Ovary (tissue), 9 donors: Measurements from ENCODE around the gene SHROOM4. TPM values are rescaled to one million over a fixed set of nuclear protein-coding genes. Genes with fewer than 3 reads are reported as not detected.

Experiments
- DNase-seq, 5 donors: peaks; one replicate each; pipeline ENCODE4 v3.0.0-alpha.2; 2019 to 2020
- H3K27ac ChIP-seq, 2 donors: fragments of 200-600 bp; one replicate each; pipeline versions ENCODE4 v1.5.1 to v1.8.0; 2019 to 2022
- H3K27me3 ChIP-seq: fragments of 200-600 bp; one replicate; pipeline ENCODE4 v1.8.0; 2022
- H3K36me3 ChIP-seq: fragments of 200-600 bp; sonication (generic); one replicate; pipeline ENCODE4 v1.5.1; 2019
- H3K4me1 ChIP-seq: one replicate; pipeline ENCODE4 v1.8.1; 2013; ENCODE audit warnings: mild to moderate bottlenecking, moderate library complexity; ENCODE audit not compliant: insufficient read depth
- H3K4me3 ChIP-seq: fragments of 200-600 bp; sonication (generic); one replicate; pipeline ENCODE4 v1.5.1; 2017
- H3K9me3 ChIP-seq, 2 donors: fragments of 200-600 bp in 1 of 2; sonication (generic) in 1 of 2; one replicate each; pipeline versions ENCODE4 v1.5.1 to v1.8.1; 2013 to 2019; ENCODE audit warnings: mild to moderate bottlenecking in 1 of 2, moderate library complexity in 1 of 2
- CTCF ChIP-seq, 3 donors: fragments of 450-650 bp in 2 of 3; fragments of 200-600 bp in 1 of 3; IDR thresholded peaks; one replicate each; pipeline versions ENCODE4 v1.5.1 to v1.8.0; 2016 to 2022; ENCODE audit warnings: antibody characterized with exemption in 3 of 3, mild to moderate bottlenecking in 1 of 3
- EP300 ChIP-seq: sonication (generic); formaldehyde crosslinking; IDR thresholded peaks from one replicate; pipeline ENCODE4 v1.6.1; 2017; ENCODE audit warnings: antibody characterized with exemption
- POLR2A ChIP-seq: fragments of 450-650 bp; IDR thresholded peaks from one replicate; pipeline ENCODE4 v1.6.1; 2017; ENCODE audit warnings: antibody characterized with exemption, mild to moderate bottlenecking, moderate library complexity
- WGBS, 3 donors: extraction: QIAGEN DNeasy Blood & Tissue Kit in 1 of 3; methylation state at CpG; one replicate each; pipeline versions ENCODE4 v1.1.5 to v1.1.7; 2013 to 2017; 5-methylcytosine and 5-hydroxymethylcytosine counted together
- intact Hi-C, 4 donors: fragments of 100-400 bp; cut with DNase I; formaldehyde crosslinking; loops; one replicate each; pipeline versions ENCODE4 v1.11.0 to v1.15.1; 2022 to 2023
- polyA plus RNA-seq, 2 donors: library from polyadenylated mRNA; stranded (reverse); fragments of 200-250 nt in 1 of 2; fragments of 350-450 nt in 1 of 2; fragmentation: Illumina TruSeq in 1 of 2; extraction: RNeasy Lipid Tissue Mini Kit (QIAGEN cat#74804) in 1 of 2; gene quantifications; one replicate each; pipeline ENCODE4 v1.2.3, GENCODE V29; 2013 to 2014
- total RNA-seq, 7 donors: library from RNA; depleted of rRNA in 2 of 7; stranded (reverse); fragments of >200 nt in 2 of 7; fragmentation: NEBNext Ultra II Directional in 3 of 7; extraction: Animal tissue kit (Norgen Biotek cat#: 25700) in 3 of 7; gene quantifications; one replicate each; pipeline versions ENCODE4 v1.1.0 to v1.2.4, GENCODE V29; 2016 to 2023
- donor health status: DM: no; HTN: no; CAD: no; lungs with moderate emphysema.
- donor health status: DM: no; HTN: no; CAD: no.
- donor health status: Bipolar disorder and iron deficiency.
- donor health status: DM: yes; HTN: yes; CAD: no.
- donor health status: DM: no; HTN: no; CAD: no.
- donor health status: DM: yes; HTN: yes; CAD: no.

Gene SHROOM4
- total and polyA plus RNA-seq, 9 donors: 1.7 to 7.2 (median 3.1) TPM

GRCh38 chrX:50853399-50853798 lies 39.4 kb upstream of the SHROOM4 start:
- Histone ChIP-seq H3K9me3 (no peaks in the 10 kb centered on the region), H3K4me3 (no peak overlapping the region), H3K4me1 (no peaks in the 10 kb centered on the region), H3K27ac (no peak overlapping the region), H3K27me3 (no peaks in the 10 kb centered on the region), H3K36me3 (no peaks in the 10 kb centered on the region)
- intact Hi-C loops: no loop called here
- DNase-seq: no peak
- WGBS, 3 donors: 35 to 37% (median 36%) methylated on average over 1 of the region's 1 CpG
- TF ChIP-seq POLR2A: no peak
- no peak for TF ChIP-seq EP300
- TF ChIP-seq CTCF (IDR thresholded peaks at IDR 0.05): no peak

GRCh38 chrX:50852524-50852923 lies 38.5 kb upstream of the SHROOM4 start:
- no peak for DNase-seq
- H3K9me3 ChIP-seq: no peaks in the 10 kb centered on the region
- no peak overlapping the region for H3K4me3 ChIP-seq
- no peak overlapping the region for H3K27ac ChIP-seq
- H3K27me3 ChIP-seq: no peaks in the 10 kb centered on the region
- intact Hi-C loops: no loop called here
- H3K36me3 ChIP-seq: no peaks in the 10 kb centered on the region
- WGBS, 3 donors: 66 to 78% (median 76%) methylated on average over 4 of the region's 4 CpGs
- TF ChIP-seq POLR2A: no peak
- TF ChIP-seq CTCF (IDR thresholded peaks at IDR 0.05): no peak
- TF ChIP-seq EP300: no peak
- H3K4me1 ChIP-seq: no peaks in the 10 kb centered on the region

- H3K4me1 ChIP-seq: no peaks in the 10 kb centered on the region
- DNase-seq: no peak
- H3K36me3 ChIP-seq: no peaks in the 10 kb centered on the region
- H3K27ac ChIP-seq: no peak overlapping the region
- H3K9me3 ChIP-seq: no peaks in the 10 kb centered on the region
- intact Hi-C loops: no loop called here
- TF ChIP-seq CTCF (IDR thresholded peaks at IDR 0.05) (no peak), EP300 (no peak), POLR2A (no peak)
- no peaks in the 10 kb centered on the region for H3K27me3 ChIP-seq
- 35 to 51% (median 42%) methylated on average over 4 of the region's 4 CpGs for WGBS, 3 donors
- no peak overlapping the region for H3K4me3 ChIP-seq
These were observed 28.2 kb upstream of the SHROOM4 start for GRCh38 chrX:50842221-50842620.

GRCh38 chrX:50839730-50840129 lies 25.7 kb upstream of the SHROOM4 start:
- no peak for TF ChIP-seq POLR2A
- TF ChIP-seq EP300: no peak
- TF ChIP-seq CTCF (IDR thresholded peaks at IDR 0.05): no peak
- intact Hi-C loops: no loop called here
- Histone ChIP-seq H3K4me1 (no peaks in the 10 kb centered on the region), H3K27me3 (no peaks in the 10 kb centered on the region), H3K9me3 (no peaks in the 10 kb centered on the region), H3K27ac (no peak overlapping the region), H3K36me3 (no peaks in the 10 kb centered on the region), H3K4me3 (no peak overlapping the region)
- no peak for DNase-seq
- WGBS, 3 donors: 76 to 89% (median 82%) methylated on average over 2 of the region's 2 CpGs
